Left cardiac atrium (tissue), 4 donors: Measurements from ENCODE around the gene KAT2A. TPM values are rescaled to one million over a fixed set of nuclear protein-coding genes. Genes with fewer than 3 reads are reported as not detected.

Experiments
- ATAC-seq, 2 donors: fragments of 200-7000 bp; cut with Tn5 transposase; one replicate each; pipeline ENCODE4 v1.9.1; 2020; ENCODE audit warnings: mild to moderate bottlenecking in 2 of 2, moderate library complexity in 2 of 2
- DNase-seq: peaks from one replicate; pipeline ENCODE4 v3.0.0-alpha.2; 2020
- intact Hi-C, 2 donors: fragments of 100-400 bp; cut with DNase I; formaldehyde crosslinking; loops; one replicate each; pipeline versions ENCODE4 v1.14.1 to v1.15.1; 2022 to 2023
- total RNA-seq, 2 donors: library from RNA; stranded (reverse); fragmentation: NEBNext Ultra II Directional; extraction: Animal tissue kit (Norgen Biotek cat#: 25700); gene quantifications; one replicate each; pipeline ENCODE4 v1.2.1, GENCODE V29; 2021
- donor health status: DM: no; HTN: yes; CAD: no.
- donor health status: DM: no; HTN: yes; CAD: no; lungs with severe emphysema.
- donor health status: DM: yes; HTN: yes; CAD: no.
- donor health status: Dilated cardiomyopathy.

KAT2A gene
- total RNA-seq, 2 donors from 2014 or later, result 19.8 to 23.4 TPM

- no peak for DNase-seq
- no peak for ATAC-seq
- intact Hi-C loops, result loop anchor here in 1 of 2 donors (5.0 kb wide), 2 partner anchors 36 to 76 kb away; no protein-coding TSS in a partner anchor
Observed at GRCh38 chr17:42103221-42103954, 17.8 kb downstream of the KAT2A start.

GRCh38 chr17:42101513-42102292 is 19.5 kb downstream of the KAT2A start:
- intact Hi-C loops, result loop anchor here in 1 of 2 donors (5.0 kb wide), 2 partner anchors 34 to 74 kb away; no protein-coding TSS in a partner anchor
- ATAC-seq, result peak; percentile 80 to 85
- DNase-seq, result peak; percentile 82

- ATAC-seq, result no peak
- intact Hi-C loops, result loop anchor here in 1 of 2 donors (5.0 kb wide), 1 partner anchor 72 kb away; no protein-coding TSS in a partner anchor
- DNase-seq, result no peak
Observed at GRCh38 chr17:42098730-42099399, 22.3 kb downstream of the KAT2A start.

GRCh38 chr17:42097691-42098631 is 23.2 kb downstream of the KAT2A start, which contains the start of gene ZNF385C:
Gene ZNF385C (minus strand): TSS chr17:42098473. CDS start chr17:42063056, 35,417 bp downstream.
- ATAC-seq (peak in 1 of 2 donors; percentile 41), DNase-seq (no peak)
- intact Hi-C loops, result loop anchor here in 1 of 2 donors (5.0 kb wide), 1 partner anchor 71 kb away; no protein-coding TSS in a partner anchor

GRCh38 chr17:42096360-42097111 is 24.6 kb downstream of the KAT2A start:
- intact Hi-C loops, result loop anchor here in 1 of 2 donors (5.0 kb wide), 1 partner anchor 69 kb away; no protein-coding TSS in a partner anchor
- ATAC-seq, result no peak
- no peak for DNase-seq

GRCh38 chr17:42094375-42095069 is 26.6 kb downstream of the KAT2A start:
- no peak for ATAC-seq
- intact Hi-C loops, result loop anchor here in 1 of 2 donors (5.0 kb wide), 1 partner anchor 67 kb away; no protein-coding TSS in a partner anchor
- DNase-seq, result no peak

GRCh38 chr17:42092939-42093338 is 28.2 kb downstream of the KAT2A start:
- ATAC-seq, result no peak
- DNase-seq, result no peak
- intact Hi-C loops, result no loop called here

- ATAC-seq (no peak), DNase-seq (no peak)
- intact Hi-C loops, result no loop called here
Observed at GRCh38 chr17:42090964-42091790, 30.0 kb downstream of the KAT2A start.

GRCh38 chr17:42088736-42089135 is 32.4 kb downstream of the KAT2A start:
- ATAC-seq (no peak), DNase-seq (no peak)
- intact Hi-C loops, result no loop called here

GRCh38 chr17:42087736-42088705 is 33.1 kb downstream of the KAT2A start:
- intact Hi-C loops, result no loop called here
- ATAC-seq, result peak in 1 of 2 donors; percentile 19
- no peak for DNase-seq

GRCh38 chr17:42087042-42087701 is 34.0 kb downstream of the KAT2A start:
- no peak for DNase-seq
- intact Hi-C loops, result no loop called here
- ATAC-seq, result no peak

GRCh38 chr17:42081516-42082129 is 39.5 kb downstream of the KAT2A start:
- intact Hi-C loops, result no loop called here
- no peak for DNase-seq
- no peak for ATAC-seq

GRCh38 chr17:42079541-42079940 is 41.6 kb downstream of the KAT2A start:
- ATAC-seq (no peak), DNase-seq (no peak)
- intact Hi-C loops, result no loop called here

- DNase-seq (no peak), ATAC-seq (no peak)
- intact Hi-C loops, result no loop called here
Observed at GRCh38 chr17:42078396-42079043, 42.6 kb downstream of the KAT2A start.
